ENCODE data around the gene ARIH1.

GRCh38 chr15:72509484-72509883 lies 35.4 kb downstream of the ARIH1 start:
- TF ChIP-seq CTCF (IDR thresholded peaks at IDR 0.05), result no peak
- TF ChIP-seq POLR2A (IDR thresholded peaks at IDR 0.05), result no peak
- TF ChIP-seq EP300 (IDR thresholded peaks at IDR 0.05), result no peak
